NCI-H460 (cell line): ENCODE data around the gene FBLL1. TPM values are rescaled to one million over a fixed set of nuclear protein-coding genes. Genes with fewer than 3 reads are reported as not detected.
"Not testable (repeated sequence)": the region's sequence is repeated elsewhere in the genome, so short reads cannot be mapped to it uniquely, and the experiment has no call there.

Experiments
- DNase-seq: peaks from one replicate; pipeline ENCODE4 v3.0.0-alpha.2; 2016; ENCODE audit warnings: low read depth; ENCODE audit errors: extremely low read depth
- total RNA-seq: library from RNA; depleted of rRNA; stranded (reverse); fragments of >200 nt; shearing (Covaris generic); gene quantifications from 2 replicates; pipeline ENCODE4 v1.2.3, GENCODE V29; 2014

The FBLL1 gene
- total RNA-seq, 1 experiment from 2014 or later, result 1.0 TPM

- DNase-seq, result no peak
These were observed 21.6 kb downstream of the FBLL1 start for GRCh38 chr5:168550656-168551055.

GRCh38 chr5:168552146-168552545 lies 23.0 kb downstream of the FBLL1 start:
- no peak for DNase-seq

- no peak for DNase-seq
These were observed 24.4 kb downstream of the FBLL1 start for GRCh38 chr5:168553377-168554130.

GRCh38 chr5:168557389-168557788 lies 28.3 kb downstream of the FBLL1 start:
- DNase-seq, result no peak

GRCh38 chr5:168562279-168562678 lies 33.2 kb downstream of the FBLL1 start:
- DNase-seq, result no peak

GRCh38 chr5:168563959-168564358 lies 34.9 kb downstream of the FBLL1 start:
- DNase-seq, result no peak

GRCh38 chr5:168568738-168569137 lies 39.6 kb downstream of the FBLL1 start:
- no peak for DNase-seq

- DNase-seq, result no peak
These were observed 41.6 kb downstream of the FBLL1 start for GRCh38 chr5:168570490-168571328.

GRCh38 chr5:168573663-168574062 lies 44.6 kb downstream of the FBLL1 start:
- not testable (repeated sequence) for DNase-seq

- not testable (repeated sequence) for DNase-seq
These were observed 45.1 kb downstream of the FBLL1 start for GRCh38 chr5:168574156-168574555.

- DNase-seq, result no peak
These were observed 46.6 kb downstream of the FBLL1 start for GRCh38 chr5:168575391-168576372.

- no peak for DNase-seq
These were observed 48.9 kb downstream of the FBLL1 start for GRCh38 chr5:168578006-168578405.

- no peak for DNase-seq
These were observed 49.7 kb downstream of the FBLL1 start, which contains the start of gene PANK3 for GRCh38 chr5:168578538-168579487. TSS of gene PANK3 (minus strand) at chr5:168579368. CDS start at chr5:168579283, 85 bp downstream.

GRCh38 chr5:168579488-168580226 lies 50.6 kb downstream of the FBLL1 start:
- DNase-seq, result peak; percentile 99

GRCh38 chr5:168580227-168580508 lies 51.1 kb downstream of the FBLL1 start:
- DNase-seq, result no peak
